ENCODE measurements around the gene STK17B. TPM values are rescaled to one million over a fixed set of nuclear protein-coding genes. Genes with fewer than 3 reads are reported as not detected.

Gene STK17B
- total RNA-seq, 1 experiment from 2014 or later, result 14.9 TPM

DNA sequence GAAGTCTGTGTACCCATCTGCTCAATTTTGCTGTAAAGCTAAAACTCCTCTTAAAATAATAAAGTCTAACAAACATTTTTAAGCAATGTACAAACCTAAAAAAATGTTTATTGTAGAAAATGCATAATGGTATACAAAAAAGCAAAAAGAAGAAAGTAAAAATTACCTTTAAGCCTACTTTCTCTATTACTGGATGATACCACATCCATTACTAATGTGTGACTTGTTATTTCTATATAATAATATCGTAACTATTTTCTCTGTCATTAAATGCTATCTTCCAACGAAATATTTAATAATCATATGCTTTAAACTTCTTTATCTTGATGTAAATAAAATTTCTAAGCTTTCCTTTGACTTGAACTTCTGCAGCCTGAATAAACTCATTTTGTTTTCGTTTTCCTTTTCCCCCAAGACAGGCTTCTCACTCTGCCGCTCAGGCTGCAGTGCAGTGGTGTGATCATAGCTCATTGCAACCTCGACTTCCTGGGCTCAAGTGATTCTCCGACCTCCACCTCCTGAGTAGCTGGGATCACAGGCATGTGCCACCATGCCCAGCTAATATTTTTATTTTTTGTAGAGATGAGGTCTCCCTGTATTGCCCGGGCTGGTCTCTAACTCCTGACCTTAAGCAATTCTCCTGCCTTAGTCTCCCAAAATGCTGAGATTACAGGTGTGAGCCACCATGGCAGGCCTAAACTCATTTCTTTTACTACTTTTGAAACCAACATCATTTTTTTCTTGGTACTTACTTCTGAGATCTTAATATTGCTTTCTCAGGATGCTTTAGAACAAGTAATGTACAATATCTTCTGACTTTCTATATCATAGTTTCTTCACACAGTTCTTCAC, 84.6 kb downstream of the STK17B start:
- ChIA-PET CTCF (no interaction called here), POLR2A (ENCODE audit: unreplicated experiment) (no interaction called here)
- H3K27me3 ChIP-seq (ENCODE audit: insufficient read depth, low read depth), result no peaks in the 10 kb centered on the region
- H4K20me1 ChIP-seq (ENCODE audit: insufficient read depth), result no peaks in the 10 kb centered on the region
- no peaks in the 10 kb centered on the region for H3K36me3 ChIP-seq (ENCODE audit: low read depth)
- DNase-seq, result no peak
- intact Hi-C loops (cut with micrococcal nuclease; ENCODE audit: unreplicated experiment), result no loop called here
- no TSS peak for BruUV-seq (replicated peaks)
- H3K4me1 ChIP-seq (replicated peaks; ENCODE audit: insufficient read depth), result no peaks in the 10 kb centered on the region
- no peaks in the 10 kb centered on the region for H3K79me2 ChIP-seq (ENCODE audit: low read depth)
- H2AFZ ChIP-seq, result no peak overlapping the region
- no peak overlapping the region for H3K4me2 ChIP-seq
- no peak overlapping the region for H3K4me3 ChIP-seq
- TF ChIP-seq, protein P1, sequence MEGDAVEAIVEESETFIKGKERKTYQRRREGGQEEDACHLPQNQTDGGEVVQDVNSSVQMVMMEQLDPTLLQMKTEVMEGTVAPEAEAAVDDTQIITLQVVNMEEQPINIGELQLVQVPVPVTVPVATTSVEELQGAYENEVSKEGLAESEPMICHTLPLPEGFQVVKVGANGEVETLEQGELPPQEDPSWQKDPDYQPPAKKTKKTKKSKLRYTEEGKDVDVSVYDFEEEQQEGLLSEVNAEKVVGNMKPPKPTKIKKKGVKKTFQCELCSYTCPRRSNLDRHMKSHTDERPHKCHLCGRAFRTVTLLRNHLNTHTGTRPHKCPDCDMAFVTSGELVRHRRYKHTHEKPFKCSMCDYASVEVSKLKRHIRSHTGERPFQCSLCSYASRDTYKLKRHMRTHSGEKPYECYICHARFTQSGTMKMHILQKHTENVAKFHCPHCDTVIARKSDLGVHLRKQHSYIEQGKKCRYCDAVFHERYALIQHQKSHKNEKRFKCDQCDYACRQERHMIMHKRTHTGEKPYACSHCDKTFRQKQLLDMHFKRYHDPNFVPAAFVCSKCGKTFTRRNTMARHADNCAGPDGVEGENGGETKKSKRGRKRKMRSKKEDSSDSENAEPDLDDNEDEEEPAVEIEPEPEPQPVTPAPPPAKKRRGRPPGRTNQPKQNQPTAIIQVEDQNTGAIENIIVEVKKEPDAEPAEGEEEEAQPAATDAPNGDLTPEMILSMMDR (conservative IDR thresholded peaks at IDR 0.05), result no peak
- TF ChIP-seq EZH2 (IDR thresholded peaks at IDR 0.05; ENCODE audit: low read depth), result no peak
- no peaks in the 10 kb centered on the region for H3K9me2 ChIP-seq (ENCODE audit: insufficient read depth)
- H3K9me3 ChIP-seq (ENCODE audit: insufficient read depth, low read depth), result no peaks in the 10 kb centered on the region
- no peaks in the 10 kb centered on the region for H3F3A ChIP-seq (ENCODE audit: insufficient read depth, low read depth)
- H3K27ac ChIP-seq, result no peak overlapping the region

DNA sequence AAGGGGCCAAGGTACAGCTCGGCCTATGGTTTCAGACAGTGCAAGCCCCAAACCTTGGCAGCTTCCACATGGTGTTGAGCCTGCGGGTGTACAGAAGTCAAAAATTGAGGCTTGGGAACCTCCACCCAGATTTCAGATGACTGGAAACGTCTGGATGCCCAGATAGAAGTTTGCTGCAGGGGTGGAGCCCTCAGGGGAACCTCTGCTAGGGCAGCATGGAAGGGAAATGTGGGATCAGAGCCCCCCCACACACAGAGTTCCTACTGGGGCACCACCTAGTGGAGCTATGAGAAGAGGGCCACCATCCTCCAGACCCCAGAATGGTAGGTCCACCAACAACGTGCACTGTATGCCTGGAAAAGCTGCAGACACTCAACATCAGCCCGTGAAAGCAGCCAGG, 87.8 kb downstream of the STK17B start:
- Histone ChIP-seq H2AFZ (no peak overlapping the region), H3K27me3 (ENCODE audit: insufficient read depth, low read depth) (no peaks in the 10 kb centered on the region), H3K4me3 (no peak overlapping the region), H3K4me1 (replicated peaks; ENCODE audit: insufficient read depth) (no peaks in the 10 kb centered on the region), H3K36me3 (ENCODE audit: low read depth) (no peaks in the 10 kb centered on the region), H3K9me2 (ENCODE audit: insufficient read depth) (no peaks in the 10 kb centered on the region), H3K4me2 (no peak overlapping the region), H3K27ac (no peak overlapping the region), H3K9me3 (ENCODE audit: insufficient read depth, low read depth) (no peaks in the 10 kb centered on the region), H4K20me1 (ENCODE audit: insufficient read depth) (no peaks in the 10 kb centered on the region), H3K79me2 (ENCODE audit: low read depth) (no peaks in the 10 kb centered on the region), H3F3A (ENCODE audit: insufficient read depth, low read depth) (no peaks in the 10 kb centered on the region)
- no peak for DNase-seq
- ChIA-PET CTCF (no interaction called here), POLR2A (ENCODE audit: unreplicated experiment) (no interaction called here)
- no TSS peak for BruUV-seq (replicated peaks)
- intact Hi-C loops (cut with micrococcal nuclease; ENCODE audit: unreplicated experiment), result no loop called here
- TF ChIP-seq, protein P1 (conservative IDR thresholded peaks at IDR 0.05), result no peak
- no peak for TF ChIP-seq EZH2 (IDR thresholded peaks at IDR 0.05; ENCODE audit: low read depth)

Other genes starting within 250 kb of the STK17B start
- gene DNAH7, start 102.7 kb downstream of the STK17B start, total RNA-seq (2021), result 2.2 and 3.8 TPM in 2 replicates

All from PC-9 (cell line).